ENCODE measurements around the gene PHOX2B.

DNA sequence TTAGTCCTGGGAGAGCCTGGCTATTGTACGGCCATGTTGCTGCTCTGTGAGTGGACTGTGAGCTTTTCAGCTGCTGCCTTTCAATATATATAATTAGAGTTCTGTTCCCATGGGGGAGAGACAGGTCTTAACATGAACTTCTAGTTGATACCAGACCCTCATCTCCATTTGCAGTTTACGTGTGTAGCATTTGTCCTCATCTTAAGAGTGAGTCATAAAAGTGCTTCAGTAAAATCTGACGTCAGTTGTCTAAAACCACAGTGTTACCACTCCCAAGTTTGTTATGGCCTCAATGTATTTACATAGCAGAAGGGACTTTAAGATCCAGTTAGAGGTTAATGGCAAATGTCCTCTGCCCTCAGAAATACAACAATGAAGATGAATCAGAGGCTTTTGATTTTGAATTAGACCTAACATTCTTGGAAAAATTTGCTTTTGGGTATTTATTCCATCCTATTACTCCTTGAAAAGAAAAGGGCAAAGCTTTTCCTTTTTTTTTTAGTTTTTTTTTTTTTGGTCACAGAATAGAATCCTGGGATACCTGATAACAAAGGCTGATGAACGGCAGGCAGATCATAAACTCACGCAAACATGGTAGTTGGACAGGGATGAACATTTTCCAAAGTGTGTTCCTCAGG lies 38.6 kb downstream of the PHOX2B start:
- TF ChIP-seq, protein P1, sequence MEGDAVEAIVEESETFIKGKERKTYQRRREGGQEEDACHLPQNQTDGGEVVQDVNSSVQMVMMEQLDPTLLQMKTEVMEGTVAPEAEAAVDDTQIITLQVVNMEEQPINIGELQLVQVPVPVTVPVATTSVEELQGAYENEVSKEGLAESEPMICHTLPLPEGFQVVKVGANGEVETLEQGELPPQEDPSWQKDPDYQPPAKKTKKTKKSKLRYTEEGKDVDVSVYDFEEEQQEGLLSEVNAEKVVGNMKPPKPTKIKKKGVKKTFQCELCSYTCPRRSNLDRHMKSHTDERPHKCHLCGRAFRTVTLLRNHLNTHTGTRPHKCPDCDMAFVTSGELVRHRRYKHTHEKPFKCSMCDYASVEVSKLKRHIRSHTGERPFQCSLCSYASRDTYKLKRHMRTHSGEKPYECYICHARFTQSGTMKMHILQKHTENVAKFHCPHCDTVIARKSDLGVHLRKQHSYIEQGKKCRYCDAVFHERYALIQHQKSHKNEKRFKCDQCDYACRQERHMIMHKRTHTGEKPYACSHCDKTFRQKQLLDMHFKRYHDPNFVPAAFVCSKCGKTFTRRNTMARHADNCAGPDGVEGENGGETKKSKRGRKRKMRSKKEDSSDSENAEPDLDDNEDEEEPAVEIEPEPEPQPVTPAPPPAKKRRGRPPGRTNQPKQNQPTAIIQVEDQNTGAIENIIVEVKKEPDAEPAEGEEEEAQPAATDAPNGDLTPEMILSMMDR (IDR thresholded peaks at IDR 0.05): no peak
- TF ChIP-seq EP300 (IDR thresholded peaks at IDR 0.05): no peak
